ENCODE results near the gene LECT2. TPM values are rescaled to one million over a fixed set of nuclear protein-coding genes. Genes with fewer than 3 reads are reported as not detected.

Gene LECT2
- total RNA-seq, 2 donors from 2014 or later = not detected

- no peak for TF ChIP-seq POLR2A (IDR thresholded peaks at IDR 0.05)
- no peak for TF ChIP-seq POLR2AphosphoS5 (IDR thresholded peaks at IDR 0.05)
- no peak for TF ChIP-seq CTCF (IDR thresholded peaks at IDR 0.05)
- DNase-seq (ENCODE audit: low spot score) = no peak
- Histone ChIP-seq H3K9me3 (no peaks in the 10 kb centered on the region), H3K27ac (no peak overlapping the region), H3K4me1 (replicated peaks) (no peaks in the 10 kb centered on the region), H3K27me3 (replicated peaks; ENCODE audit: insufficient read depth) (peaks cover 2% of the 10 kb centered on the region), H3K4me3 (no peak overlapping the region), H3K36me3 (no peaks in the 10 kb centered on the region)
- WGBS = 72% methylated on average over 8 of the region's 8 CpGs
- intact Hi-C loops (cut with DNase I) = no loop called here
These were observed 44.8 kb upstream of the LECT2 start for GRCh38 chr5:135999406-136000139.

DNA sequence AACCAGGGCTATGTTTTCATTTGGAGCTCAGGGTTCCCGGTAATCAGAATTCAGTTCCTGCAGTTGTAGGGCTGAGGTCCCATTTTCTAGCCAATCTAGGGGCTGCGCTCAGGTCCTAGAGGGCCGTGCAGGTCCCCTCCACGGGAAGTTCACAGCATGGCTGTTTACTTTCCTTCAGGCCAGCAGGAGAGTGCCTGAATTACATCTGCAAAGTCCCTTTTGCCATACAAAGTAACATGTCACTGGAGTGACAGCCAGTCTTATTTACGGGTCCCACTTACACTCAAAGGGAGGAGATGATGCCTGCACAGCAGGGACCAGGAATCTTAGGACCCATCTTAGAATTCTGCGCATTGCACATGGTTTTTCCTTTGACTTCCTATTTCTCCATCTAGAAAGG is 44.1 kb upstream of the LECT2 start:
- Histone ChIP-seq H3K27me3 (replicated peaks; ENCODE audit: insufficient read depth) (peaks cover 2% of the 10 kb centered on the region), H3K27ac (no peak overlapping the region), H3K36me3 (no peaks in the 10 kb centered on the region), H3K9me3 (no peaks in the 10 kb centered on the region), H3K4me3 (no peak overlapping the region), H3K4me1 (replicated peaks) (no peaks in the 10 kb centered on the region)
- no peak for DNase-seq (ENCODE audit: low spot score)
- 88% methylated on average over 6 of the region's 6 CpGs for WGBS
- TF ChIP-seq CTCF (IDR thresholded peaks at IDR 0.05) (no peak), POLR2AphosphoS5 (IDR thresholded peaks at IDR 0.05) (no peak), POLR2A (IDR thresholded peaks at IDR 0.05) (no peak)
- intact Hi-C loops (cut with DNase I) = no loop called here

- Histone ChIP-seq H3K36me3 (no peaks in the 10 kb centered on the region), H3K4me3 (no peak overlapping the region), H3K27ac (no peak overlapping the region), H3K27me3 (replicated peaks; ENCODE audit: insufficient read depth) (no peaks in the 10 kb centered on the region), H3K4me1 (replicated peaks) (no peaks in the 10 kb centered on the region), H3K9me3 (no peaks in the 10 kb centered on the region)
- TF ChIP-seq POLR2AphosphoS5 (IDR thresholded peaks at IDR 0.05) (no peak), POLR2A (IDR thresholded peaks at IDR 0.05) (no peak), CTCF (IDR thresholded peaks at IDR 0.05) (no peak)
- intact Hi-C loops (cut with DNase I) = no loop called here
- no peak for DNase-seq (ENCODE audit: low spot score)
- WGBS = 78% methylated on average over 8 of the region's 8 CpGs
These were observed 43.0 kb upstream of the LECT2 start for GRCh38 chr5:135997673-135998335.

DNA sequence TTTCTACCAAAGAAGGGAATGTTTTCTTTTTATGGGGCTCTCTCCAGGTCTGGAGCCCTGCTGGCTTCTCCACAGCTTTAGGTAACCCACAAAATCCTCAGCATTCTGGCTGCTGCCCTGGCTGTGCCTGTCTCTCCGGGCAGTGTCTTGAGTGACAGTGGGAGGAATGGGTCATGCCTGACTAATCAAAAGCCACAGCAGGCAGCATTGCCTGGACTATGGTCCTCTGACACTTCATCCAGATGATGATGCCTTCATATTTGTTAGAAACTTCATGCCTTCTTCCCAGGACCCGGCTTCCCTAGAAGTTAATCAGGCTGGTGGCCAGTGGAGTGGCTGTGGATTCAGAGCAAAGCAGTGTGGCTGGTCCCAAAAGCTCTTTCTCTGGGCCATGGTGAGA is 41.8 kb upstream of the LECT2 start:
- Histone ChIP-seq H3K9me3 (no peaks in the 10 kb centered on the region), H3K27me3 (replicated peaks; ENCODE audit: insufficient read depth) (no peaks in the 10 kb centered on the region), H3K27ac (no peak overlapping the region), H3K36me3 (no peaks in the 10 kb centered on the region), H3K4me1 (replicated peaks) (no peaks in the 10 kb centered on the region), H3K4me3 (no peak overlapping the region)
- TF ChIP-seq POLR2AphosphoS5 (IDR thresholded peaks at IDR 0.05) = no peak
- no peak for TF ChIP-seq POLR2A (IDR thresholded peaks at IDR 0.05)
- no peak for TF ChIP-seq CTCF (IDR thresholded peaks at IDR 0.05)
- 83% methylated on average over 2 of the region's 2 CpGs for WGBS
- no peak for DNase-seq (ENCODE audit: low spot score)
- intact Hi-C loops (cut with DNase I) = no loop called here

DNA sequence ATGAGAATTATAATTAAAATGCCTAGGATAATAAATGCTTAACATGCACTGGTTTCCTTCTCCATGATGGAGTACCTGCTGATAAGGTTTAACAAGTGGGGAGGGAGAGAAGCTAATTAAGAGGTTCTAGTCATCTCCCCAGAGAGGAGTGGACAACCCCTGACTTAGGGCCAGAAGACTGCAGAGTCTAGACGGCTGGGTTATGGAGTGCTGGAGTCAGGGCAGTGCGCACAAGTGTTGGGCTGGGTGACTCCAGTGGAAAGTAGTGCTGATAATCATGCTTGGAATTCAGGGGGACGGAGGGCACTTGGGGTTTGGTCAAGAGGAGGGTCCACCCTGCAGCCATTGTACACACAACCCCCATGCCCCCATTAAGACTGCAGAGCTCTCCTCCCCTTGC is 41.2 kb upstream of the LECT2 start:
- TF ChIP-seq POLR2AphosphoS5 (IDR thresholded peaks at IDR 0.05) (no peak), POLR2A (IDR thresholded peaks at IDR 0.05) (no peak), CTCF (IDR thresholded peaks at IDR 0.05) (no peak)
- intact Hi-C loops (cut with DNase I) = no loop called here
- no peak overlapping the region for H3K27ac ChIP-seq
- no peak overlapping the region for H3K4me3 ChIP-seq
- no peaks in the 10 kb centered on the region for H3K4me1 ChIP-seq (replicated peaks)
- no peaks in the 10 kb centered on the region for H3K9me3 ChIP-seq
- 86% methylated on average over 3 of the region's 3 CpGs for WGBS
- no peak for DNase-seq (ENCODE audit: low spot score)
- H3K27me3 ChIP-seq (replicated peaks; ENCODE audit: insufficient read depth) = no peaks in the 10 kb centered on the region
- H3K36me3 ChIP-seq = no peaks in the 10 kb centered on the region
